PC-9 (cell line): ENCODE measurements around the gene PSMD1.

Experiments
- EZH2 ChIP-seq: fragments of 200-600 bp; sonication (generic); IDR thresholded peaks from 2 replicates; pipeline ENCODE4 v1.8.0; 2017; ENCODE audit warnings: antibody characterized with exemption, low read depth
- TF ChIP-seq, protein P1 (sequence below): fragments of 200-600 bp; sonication (generic); conservative IDR thresholded peaks from 2 replicates; pipeline ENCODE4 v1.6.1; 2017; ENCODE audit warnings: mixed run types, antibody characterized with exemption, mild to moderate bottlenecking, moderate library complexity

DNA sequence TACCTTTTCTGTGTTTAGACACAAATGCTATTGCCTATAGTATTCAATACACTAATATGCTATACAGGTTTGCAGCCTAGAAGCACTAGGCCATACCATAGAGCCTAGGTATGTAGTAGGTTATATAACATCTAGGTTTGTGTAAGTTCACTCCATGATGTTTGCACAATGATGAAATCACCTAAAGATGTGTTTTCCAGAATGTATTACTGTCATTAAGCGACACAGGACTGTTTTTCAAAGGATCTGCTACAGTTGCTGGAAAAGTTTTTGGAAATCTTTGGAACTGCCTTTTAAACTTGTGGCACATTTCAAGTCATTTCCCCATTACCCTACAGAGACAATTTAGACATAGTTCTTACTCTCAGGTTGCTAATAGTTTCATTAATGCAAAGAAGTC is 9.3 kb downstream of the PSMD1 start:
- no peak for TF ChIP-seq EZH2
- TF ChIP-seq, protein P1, sequence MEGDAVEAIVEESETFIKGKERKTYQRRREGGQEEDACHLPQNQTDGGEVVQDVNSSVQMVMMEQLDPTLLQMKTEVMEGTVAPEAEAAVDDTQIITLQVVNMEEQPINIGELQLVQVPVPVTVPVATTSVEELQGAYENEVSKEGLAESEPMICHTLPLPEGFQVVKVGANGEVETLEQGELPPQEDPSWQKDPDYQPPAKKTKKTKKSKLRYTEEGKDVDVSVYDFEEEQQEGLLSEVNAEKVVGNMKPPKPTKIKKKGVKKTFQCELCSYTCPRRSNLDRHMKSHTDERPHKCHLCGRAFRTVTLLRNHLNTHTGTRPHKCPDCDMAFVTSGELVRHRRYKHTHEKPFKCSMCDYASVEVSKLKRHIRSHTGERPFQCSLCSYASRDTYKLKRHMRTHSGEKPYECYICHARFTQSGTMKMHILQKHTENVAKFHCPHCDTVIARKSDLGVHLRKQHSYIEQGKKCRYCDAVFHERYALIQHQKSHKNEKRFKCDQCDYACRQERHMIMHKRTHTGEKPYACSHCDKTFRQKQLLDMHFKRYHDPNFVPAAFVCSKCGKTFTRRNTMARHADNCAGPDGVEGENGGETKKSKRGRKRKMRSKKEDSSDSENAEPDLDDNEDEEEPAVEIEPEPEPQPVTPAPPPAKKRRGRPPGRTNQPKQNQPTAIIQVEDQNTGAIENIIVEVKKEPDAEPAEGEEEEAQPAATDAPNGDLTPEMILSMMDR, result no peak
